ENCODE results near the gene GKN2. TPM values are rescaled to one million over a fixed set of nuclear protein-coding genes. Genes with fewer than 3 reads are reported as not detected.

The GKN2 gene
- polyA plus RNA-seq, 3 donors: not detected

GRCh38 chr2:68997401-68997800, 44.7 kb upstream of the GKN2 start:
- peaks cover 1 to 8% (median 5%) of the 10 kb centered on the region in 3 donors for H3K27me3 Mint-ChIP-seq (ENCODE audit: low read depth in 3 of 3)
- H3K27ac ChIP-seq (ENCODE audit: low read depth in 1 of 2, low read length in 2 of 2): no peak overlapping the region
- no peaks in the 10 kb centered on the region for H3K36me3 ChIP-seq (replicated peaks in 1 of 2; ENCODE audit: control insufficient read depth in 1 of 2, insufficient read depth in 2 of 2, low read length in 2 of 2)
- no peaks in the 10 kb centered on the region for H3K4me1 ChIP-seq (ENCODE audit: control insufficient read depth in 1 of 2, insufficient read depth in 2 of 2, low read length in 2 of 2)
- H4K20me1 ChIP-seq (ENCODE audit: insufficient read depth, low read length): no peaks in the 10 kb centered on the region
- no peaks in the 10 kb centered on the region for H3K27me3 ChIP-seq (ENCODE audit: control insufficient read depth in 2 of 2, insufficient read depth in 2 of 2, low read length in 2 of 2)
- H3K36me3 Mint-ChIP-seq: no peaks in the 10 kb centered on the region
- H3K4me1 Mint-ChIP-seq: no peaks in the 10 kb centered on the region
- H3K9ac ChIP-seq (ENCODE audit: insufficient read depth, low read length, poor library complexity, severe bottlenecking): no peak overlapping the region
- intact Hi-C loops (cut with micrococcal nuclease): no loop called here
- no peak overlapping the region for H3K4me3 ChIP-seq (replicated peaks in 1 of 3; ENCODE audit: low read depth in 2 of 3, low read length in 3 of 3)
- no peak overlapping the region for H3K4me3 Mint-ChIP-seq
- TF ChIP-seq CTCF (IDR thresholded peaks at IDR 0.05): no peak
- peaks cover 9 to 16% (median 12%) of the 10 kb centered on the region in 7 donors for H3K9me3 Mint-ChIP-seq
- no peaks in the 10 kb centered on the region for H3K9me3 ChIP-seq (replicated peaks in 1 of 2; ENCODE audit: control insufficient read depth in 1 of 2, insufficient read depth in 1 of 2, low read length in 2 of 2)
- H3K27ac Mint-ChIP-seq: no peak overlapping the region
- no peak overlapping the region for H2AFZ ChIP-seq (ENCODE audit: insufficient read depth, low read depth, low read length, poor library complexity, severe bottlenecking)
- no peaks in the 10 kb centered on the region for H3K79me2 ChIP-seq (ENCODE audit: insufficient read depth, low read length)
- DNase-seq: no peak
- H3K4me2 ChIP-seq (replicated peaks; ENCODE audit: extremely low read depth, low read length, poor library complexity, severe bottlenecking): no peak overlapping the region

- H2AFZ ChIP-seq (ENCODE audit: insufficient read depth, low read depth, low read length, poor library complexity, severe bottlenecking): no peak overlapping the region
- no peaks in the 10 kb centered on the region for H3K27me3 ChIP-seq (ENCODE audit: control insufficient read depth in 2 of 2, insufficient read depth in 2 of 2, low read length in 2 of 2)
- H3K79me2 ChIP-seq (ENCODE audit: insufficient read depth, low read length): no peaks in the 10 kb centered on the region
- intact Hi-C loops (cut with micrococcal nuclease): no loop called here
- Mint-ChIP-seq H3K27ac (no peak overlapping the region), H3K27me3 (ENCODE audit: low read depth in 3 of 3) (peaks cover 0 to 8% (median 5%) of the 10 kb centered on the region in 3 donors), H3K36me3 (no peaks in the 10 kb centered on the region), H3K9me3 (peaks cover 0 to 5% (median 3%) of the 10 kb centered on the region in 7 donors), H3K4me1 (no peaks in the 10 kb centered on the region), H3K4me3 (no peak overlapping the region)
- no peak overlapping the region for H3K27ac ChIP-seq (ENCODE audit: low read depth in 1 of 2, low read length in 2 of 2)
- H3K4me1 ChIP-seq (ENCODE audit: control insufficient read depth in 1 of 2, insufficient read depth in 2 of 2, low read length in 2 of 2): no peaks in the 10 kb centered on the region
- H3K4me3 ChIP-seq (replicated peaks in 1 of 3; ENCODE audit: low read depth in 2 of 3, low read length in 3 of 3): no peak overlapping the region
- no peaks in the 10 kb centered on the region for H3K36me3 ChIP-seq (replicated peaks in 1 of 2; ENCODE audit: control insufficient read depth in 1 of 2, insufficient read depth in 2 of 2, low read length in 2 of 2)
- H3K9me3 ChIP-seq (replicated peaks in 1 of 2; ENCODE audit: control insufficient read depth in 1 of 2, insufficient read depth in 1 of 2, low read length in 2 of 2): no peaks in the 10 kb centered on the region
- no peak for DNase-seq
- no peak for TF ChIP-seq CTCF (IDR thresholded peaks at IDR 0.05)
- no peak overlapping the region for H3K9ac ChIP-seq (ENCODE audit: insufficient read depth, low read length, poor library complexity, severe bottlenecking)
- 56% methylated on average over 2 of the region's 3 CpGs for WGBS (ENCODE audit: insufficient coverage)
- no peak overlapping the region for H3K4me2 ChIP-seq (replicated peaks; ENCODE audit: extremely low read depth, low read length, poor library complexity, severe bottlenecking)
- no peaks in the 10 kb centered on the region for H4K20me1 ChIP-seq (ENCODE audit: insufficient read depth, low read length)
These were observed 43.2 kb upstream of the GKN2 start for GRCh38 chr2:68995916-68996315.
